ENCODE data around the gene TMEM119. TPM values are rescaled to one million over a fixed set of nuclear protein-coding genes. Genes with fewer than 3 reads are reported as not detected.

TMEM119 gene
- total RNA-seq, 1 donor from 2014 or later = 1.3 TPM

DNA sequence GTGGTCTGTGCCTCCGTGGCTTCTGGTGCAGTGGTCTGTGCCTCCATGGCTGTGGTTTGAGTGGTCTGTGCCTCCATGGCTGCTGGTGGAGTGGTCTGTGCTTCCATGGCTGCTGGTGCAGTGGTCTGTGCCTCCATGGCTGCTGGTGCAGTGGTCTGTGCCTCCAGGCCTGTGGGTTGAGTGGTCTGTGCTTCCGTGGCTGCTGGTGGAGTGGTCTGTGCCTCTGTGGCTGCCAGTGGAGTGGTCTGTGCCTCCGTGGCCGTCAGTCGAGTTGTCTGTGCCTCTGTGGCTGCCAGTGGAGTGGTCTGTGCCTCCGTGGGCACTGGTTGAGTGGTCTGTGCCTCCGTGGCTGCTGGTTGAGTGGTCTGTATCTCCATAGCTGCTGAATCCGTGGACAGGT is 25.7 kb upstream of the TMEM119 start:
- TF ChIP-seq, protein P1, sequence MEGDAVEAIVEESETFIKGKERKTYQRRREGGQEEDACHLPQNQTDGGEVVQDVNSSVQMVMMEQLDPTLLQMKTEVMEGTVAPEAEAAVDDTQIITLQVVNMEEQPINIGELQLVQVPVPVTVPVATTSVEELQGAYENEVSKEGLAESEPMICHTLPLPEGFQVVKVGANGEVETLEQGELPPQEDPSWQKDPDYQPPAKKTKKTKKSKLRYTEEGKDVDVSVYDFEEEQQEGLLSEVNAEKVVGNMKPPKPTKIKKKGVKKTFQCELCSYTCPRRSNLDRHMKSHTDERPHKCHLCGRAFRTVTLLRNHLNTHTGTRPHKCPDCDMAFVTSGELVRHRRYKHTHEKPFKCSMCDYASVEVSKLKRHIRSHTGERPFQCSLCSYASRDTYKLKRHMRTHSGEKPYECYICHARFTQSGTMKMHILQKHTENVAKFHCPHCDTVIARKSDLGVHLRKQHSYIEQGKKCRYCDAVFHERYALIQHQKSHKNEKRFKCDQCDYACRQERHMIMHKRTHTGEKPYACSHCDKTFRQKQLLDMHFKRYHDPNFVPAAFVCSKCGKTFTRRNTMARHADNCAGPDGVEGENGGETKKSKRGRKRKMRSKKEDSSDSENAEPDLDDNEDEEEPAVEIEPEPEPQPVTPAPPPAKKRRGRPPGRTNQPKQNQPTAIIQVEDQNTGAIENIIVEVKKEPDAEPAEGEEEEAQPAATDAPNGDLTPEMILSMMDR (IDR thresholded peaks at IDR 0.05; ENCODE audit: borderline replicate concordance) = no peak
- no peak for DNase-seq
- Histone ChIP-seq H3K36me3 (no peaks in the 10 kb centered on the region), H3K4me1 (peaks cover 12% of the 10 kb centered on the region), H3K27ac (replicated peaks) (no peak overlapping the region), H3K27me3 (ENCODE audit: low read depth) (no peaks in the 10 kb centered on the region), H3K9me3 (replicated peaks) (no peaks in the 10 kb centered on the region), H3K4me3 (no peak overlapping the region)
- intact Hi-C loops (cut with micrococcal nuclease) = no loop called here

GRCh38 chr12:108622921-108623514 is 25.1 kb upstream of the TMEM119 start:
- Histone ChIP-seq H3K27ac (replicated peaks) (peak overlapping the region; percentile 62), H3K4me3 (no peak overlapping the region), H3K4me1 (peaks cover 16% of the 10 kb centered on the region), H3K9me3 (replicated peaks) (no peaks in the 10 kb centered on the region), H3K36me3 (no peaks in the 10 kb centered on the region), H3K27me3 (ENCODE audit: low read depth) (no peaks in the 10 kb centered on the region)
- intact Hi-C loops (cut with micrococcal nuclease) = no loop called here
- DNase-seq = no peak
- TF ChIP-seq, protein P1 (IDR thresholded peaks at IDR 0.05; ENCODE audit: borderline replicate concordance) = no peak

GRCh38 chr12:108622421-108622820 is 24.5 kb upstream of the TMEM119 start:
- no peak for DNase-seq
- H3K4me3 ChIP-seq = no peak overlapping the region
- intact Hi-C loops (cut with micrococcal nuclease) = no loop called here
- H3K27me3 ChIP-seq (ENCODE audit: low read depth) = no peaks in the 10 kb centered on the region
- peaks cover 20% of the 10 kb centered on the region for H3K4me1 ChIP-seq
- TF ChIP-seq, protein P1 (IDR thresholded peaks at IDR 0.05; ENCODE audit: borderline replicate concordance) = no peak
- H3K27ac ChIP-seq (replicated peaks) = peak overlapping the region; percentile 62
- no peaks in the 10 kb centered on the region for H3K36me3 ChIP-seq
- H3K9me3 ChIP-seq (replicated peaks) = no peaks in the 10 kb centered on the region

DNA sequence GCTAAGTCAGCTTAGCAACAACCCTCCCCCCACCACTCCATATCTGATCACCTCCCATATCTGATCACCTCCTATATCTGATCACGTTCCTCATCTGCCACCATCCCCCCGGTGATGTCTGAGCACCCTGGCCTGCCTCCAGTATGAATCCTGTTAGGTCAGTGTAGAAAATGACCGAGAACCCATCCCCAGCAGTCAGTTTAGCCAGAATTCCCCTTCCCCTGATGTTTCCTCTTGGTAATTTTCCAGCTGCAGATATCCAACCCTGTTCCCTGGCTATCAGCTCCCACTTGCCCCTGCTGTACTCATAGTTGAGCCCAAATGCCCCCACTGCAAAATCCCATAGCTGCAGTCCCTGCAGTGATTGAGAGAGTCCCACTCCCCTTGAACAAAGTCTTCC is 23.3 kb upstream of the TMEM119 start:
- H3K27me3 ChIP-seq (ENCODE audit: low read depth) = no peaks in the 10 kb centered on the region
- intact Hi-C loops (cut with micrococcal nuclease) = no loop called here
- peaks cover 20% of the 10 kb centered on the region for H3K4me1 ChIP-seq
- H3K9me3 ChIP-seq (replicated peaks) = no peaks in the 10 kb centered on the region
- no peaks in the 10 kb centered on the region for H3K36me3 ChIP-seq
- no peak overlapping the region for H3K27ac ChIP-seq (replicated peaks)
- no peak for DNase-seq
- TF ChIP-seq, protein P1 (IDR thresholded peaks at IDR 0.05; ENCODE audit: borderline replicate concordance) = no peak
- H3K4me3 ChIP-seq = no peak overlapping the region

- H3K36me3 ChIP-seq = no peaks in the 10 kb centered on the region
- no peaks in the 10 kb centered on the region for H3K27me3 ChIP-seq (ENCODE audit: low read depth)
- no peak overlapping the region for H3K4me3 ChIP-seq
- TF ChIP-seq, protein P1 (IDR thresholded peaks at IDR 0.05; ENCODE audit: borderline replicate concordance) = no peak
- no peak for DNase-seq
- intact Hi-C loops (cut with micrococcal nuclease) = no loop called here
- H3K27ac ChIP-seq (replicated peaks) = no peak overlapping the region
- H3K4me1 ChIP-seq = peaks cover 20% of the 10 kb centered on the region
- H3K9me3 ChIP-seq (replicated peaks) = peaks cover 7% of the 10 kb centered on the region
Observed at GRCh38 chr12:108620236-108620879, 22.5 kb upstream of the TMEM119 start.
